ENCODE data around the gene TMEM183A. TPM values are rescaled to one million over a fixed set of nuclear protein-coding genes. Genes with fewer than 3 reads are reported as not detected.

TMEM183A gene
- total and polyA plus RNA-seq, 2 of the 4 experiments (the other 2 are of a cell fraction), result 56.8 to 63.1 TPM

GRCh38 chr1:202965422-202965821 lies 41.8 kb upstream of the TMEM183A start:
- H3K23ac ChIP-seq (ENCODE audit: low read depth, low read length), result no peak overlapping the region
- no peak overlapping the region for H4K8ac ChIP-seq (ENCODE audit: low read depth in 2 of 2, low read length in 2 of 2)
- no peak overlapping the region for H2BK120ac ChIP-seq (ENCODE audit: low read depth, low read length)
- no peak overlapping the region for H4K91ac ChIP-seq (ENCODE audit: insufficient read depth, low read depth, low read length)
- H3K36me3 ChIP-seq (ENCODE audit: control insufficient read depth, insufficient read depth, low read length), result peaks cover 8% of the 10 kb centered on the region
- ChIA-PET POLR2A (ENCODE audit: unreplicated experiment) (no interaction called here), CTCF (no interaction called here)
- H2BK15ac ChIP-seq (ENCODE audit: low read depth, low read length), result no peak overlapping the region
- peaks cover 17% of the 10 kb centered on the region for H3K9me1 ChIP-seq (ENCODE audit: insufficient read depth, low read length)
- no peak overlapping the region for H2AFZ ChIP-seq (replicated peaks; ENCODE audit: low read length, poor library complexity)
- H3K9me3 ChIP-seq (ENCODE audit: control insufficient read depth, insufficient read depth, low read length), result no peaks in the 10 kb centered on the region
- in situ Hi-C loops (cut with MboI; ENCODE audit: low sequenced_read_pairs) (no loop called here), intact Hi-C loops (cut with micrococcal nuclease) (no loop called here), dilution Hi-C loops (cut with HindIII; ENCODE audit: low sequenced_read_pairs, unreplicated experiment) (no loop called here)
- no peak overlapping the region for H3K56ac ChIP-seq (ENCODE audit: extremely low read depth, insufficient read depth, low read length)
- TF ChIP-seq CEBPB (IDR thresholded peaks at IDR 0.05; ENCODE audit: low read depth, low read length) (peak; percentile 55), CHD1 (IDR thresholded peaks at IDR 0.05; ENCODE audit: low read depth, low read length) (no peak), MXI1 (IDR thresholded peaks at IDR 0.05; ENCODE audit: borderline replicate concordance, low read depth, low read length) (no peak), MAZ (IDR thresholded peaks at IDR 0.05; ENCODE audit: borderline replicate concordance, low read depth, low read length) (no peak), SMC3 (IDR thresholded peaks at IDR 0.05; ENCODE audit: low read depth, low read length) (no peak), RAD21 (IDR thresholded peaks at IDR 0.05; ENCODE audit: low read length) (no peak)
- no peak overlapping the region for H4K5ac ChIP-seq (ENCODE audit: low read depth, low read length)
- H3K4me1 ChIP-seq (ENCODE audit: control insufficient read depth, insufficient read depth, low read length), result peaks cover 9% of the 10 kb centered on the region
- BruUV-seq (replicated peaks), result no TSS peak
- no peak for DNase-seq
- no peak overlapping the region for H3K14ac ChIP-seq (replicated peaks; ENCODE audit: low read depth, low read length)
- no peak overlapping the region for H3K27ac ChIP-seq (ENCODE audit: insufficient read depth, low read length)
- H3K4me3 ChIP-seq (ENCODE audit: insufficient read depth, low read depth, low read length), result no peak overlapping the region
- no peaks in the 10 kb centered on the region for H3K27me3 ChIP-seq (ENCODE audit: control insufficient read depth, insufficient read depth, low read length)
- H3K4ac ChIP-seq (ENCODE audit: low read depth, low read length), result no peak overlapping the region
- H3K79me1 ChIP-seq (ENCODE audit: low read depth in 1 of 2, low read length in 2 of 2), result peaks cover 12 to 21% of the 10 kb centered on the region in 2 experiments
- no CpG with 5 or more reads among the region's 3 CpGs for WGBS, 2 experiments (ENCODE audit: extremely low coverage in 2 of 2, insufficient read length in 1 of 2)
- no peak overlapping the region for H3K18ac ChIP-seq (ENCODE audit: low read depth, low read length)
- no peak overlapping the region for H2AK5ac ChIP-seq (ENCODE audit: low read depth, low read length)
- no peak for ATAC-seq (ENCODE audit: low read depth)
- H2BK20ac ChIP-seq (ENCODE audit: low read depth, low read length), result no peak overlapping the region
- H4K20me1 ChIP-seq (ENCODE audit: insufficient read depth, low read length), result no peaks in the 10 kb centered on the region
- H2AK9ac ChIP-seq (replicated peaks; ENCODE audit: low read depth, low read length, poor library complexity), result no peak overlapping the region
- H3K4me2 ChIP-seq (ENCODE audit: low read depth, low read length), result no peak overlapping the region
- H2BK5ac ChIP-seq (ENCODE audit: low read depth, low read length, poor library complexity, severe bottlenecking), result peak overlapping the region; percentile 61
- no peak overlapping the region for H3K9ac ChIP-seq (ENCODE audit: low read depth, low read length)
